Transverse colon (tissue), 3 donors: ENCODE data around the gene PDE4DIP.
"Not testable (repeated sequence)": the region's sequence is repeated elsewhere in the genome, so short reads cannot be mapped to it uniquely, and the experiment has no call there.

Source experiments
- CTCF ChIP-seq, 5 experiments: fragments of 200-600 bp in 3 of 5; fragments of 450-650 bp in 2 of 5; sonication (generic) in 3 of 5; IDR thresholded peaks; 1 replicate in 2 of 5; 2 replicates in 3 of 5; pipeline ENCODE4 v1.5.1; 2016 to 2017; ENCODE audit warnings: antibody characterized with exemption in 5 of 5, inconsistent platforms in 3 of 5, mild to moderate bottlenecking in 2 of 5, moderate library complexity in 1 of 5
- EP300 ChIP-seq: sonication (generic); formaldehyde crosslinking; IDR thresholded peaks from one replicate; pipeline ENCODE4 v1.6.1; 2017; ENCODE audit warnings: antibody characterized with exemption, low read depth
- POLR2A ChIP-seq: fragments of 450-650 bp; IDR thresholded peaks from one replicate; pipeline ENCODE4 v1.6.1; 2016; ENCODE audit warnings: antibody characterized with exemption, mild to moderate bottlenecking, moderate library complexity

GRCh38 chr1:148918836-148919447 lies 74.7 kb downstream of the PDE4DIP start:
- TF ChIP-seq POLR2A; CTCF (IDR thresholded peaks at IDR 0.05); EP300: not testable (repeated sequence)
